ENCODE data around the gene MEGF6. TPM values are rescaled to one million over a fixed set of nuclear protein-coding genes. Genes with fewer than 3 reads are reported as not detected.
A peak's percentile ranks its signal among the peaks of the same experiment; 100 is the strongest.

The MEGF6 gene
- total and polyA plus RNA-seq, 9 of the 15 experiments (the other 6 are each of a cell fraction or from before 2014, with no cell fraction given) = 0.03 to 1.7 (median 0.24) TPM; not detected in 3

- TF ChIP-seq CREB3L1 (IDR thresholded peaks at IDR 0.05; ENCODE audit: borderline replicate concordance, low read depth) = no peak
- TF ChIP-seq SIN3A (IDR thresholded peaks at IDR 0.05; ENCODE audit: borderline replicate concordance in 2 of 2, control insufficient read depth in 1 of 2, low read depth in 2 of 2, low read length in 2 of 2) = no peak
- no peak for TF ChIP-seq PURB (CRISPR knock-in tag; IDR thresholded peaks at IDR 0.05; ENCODE audit: low read depth)
Observed at GRCh38 chr1:3654549-3655281, 43.4 kb upstream of the MEGF6 start (continued).

GRCh38 chr1:3653286-3653618, 41.9 kb upstream of the MEGF6 start:
- peak; percentile 3; the same call in 2 of the 3 replicates for ATAC-seq
- WGBS (ENCODE audit: insufficient coverage, low coverage, missing lambda C conversion rate) = 5% methylated on average over 10 of the region's 10 CpGs
- peak overlapping the region; percentile 71 for H3K4me2 ChIP-seq (ENCODE audit: insufficient read depth, low read length)
- peak; percentile 58 for FAIRE-seq
- BruUV-seq (replicated peaks) = no TSS peak
- H3K9me3 ChIP-seq (replicated peaks; ENCODE audit: control insufficient read depth, insufficient read depth, low read depth, low read length) = no peaks in the 10 kb centered on the region
- H4K20me1 ChIP-seq (replicated peaks; ENCODE audit: control insufficient read depth, insufficient read depth, low read length) = peaks cover 3% of the 10 kb centered on the region
- 0 out of 3 replicates have a peak, but pooled peaks cover 4% of the 10 kb centered on the region for H3K36me3 ChIP-seq (ENCODE audit: control insufficient read depth, insufficient read depth, low read length)
- POLR2A ChIA-PET = interaction anchor here (0.6 to 1.1 kb wide), 5 partner anchors 9 to 132 kb away, joined by 3 to 7 read pairs (median 5); no protein-coding TSS in a partner anchor
- peaks cover 43 to 57% of the 10 kb centered on the region in 2 experiments for H3K27me3 ChIP-seq (ENCODE audit: control insufficient read depth in 2 of 2, insufficient read depth in 2 of 2, low read length in 2 of 2)
- H3K4me3 ChIP-seq = peak overlapping the region; percentile 47; the same call in 1 of the 2 replicates
- in situ Hi-C loops (cut with MboI) = no loop called here
- peaks cover 11 to 43% of the 10 kb centered on the region in 2 experiments for H3K4me1 ChIP-seq (replicated peaks in 1 of 2; ENCODE audit: control insufficient read depth in 2 of 2, insufficient read depth in 2 of 2, low read length in 2 of 2)
- peak overlapping the region in 1 of 2 experiments; percentile 85; a peak in 2 of 4 replicates for H3K9ac ChIP-seq (ENCODE audit: insufficient read depth in 1 of 2, low read depth in 2 of 2, low read length in 2 of 2)
- H3K27ac ChIP-seq (ENCODE audit: extremely low read depth, low read depth, low read length) = no peak overlapping the region
- H3K9me1 ChIP-seq (ENCODE audit: control insufficient read depth, insufficient read depth, low read length) = no peaks in the 10 kb centered on the region
- intact Hi-C loops (cut with micrococcal nuclease) = no loop called here
- CTCF ChIA-PET (ENCODE audit: low intra/inter-chr PET ratio) = no interaction called here
- H2AFZ ChIP-seq (ENCODE audit: low read depth, low read length) = 0 out of 2 replicates have a peak overlapping the region, but pooled peaks have one; percentile 77
- peak; percentile 38 to 57 (median 51) for DNase-seq (ENCODE audit: extremely low read depth in 1 of 4, low spot score in 3 of 4)
- peaks cover 11% of the 10 kb centered on the region for H3K79me2 ChIP-seq (ENCODE audit: control insufficient read depth, insufficient read depth, low read length)
- 0 out of 4 replicates have a peak, but pooled peaks of 1 of the 2 experiments have one; percentile 42 for TF ChIP-seq FOXK2 (conservative IDR thresholded peaks at IDR 0.05 in 1 of 2, IDR thresholded peaks at IDR 0.05 in 1 of 2; ENCODE audit: low read depth in 2 of 2)
- peak; percentile 10; the same call in 1 of the 2 replicates for TF ChIP-seq NCOR1 (IDR thresholded peaks at IDR 0.05)
- no peak for TF ChIP-seq HDAC6 (IDR thresholded peaks at IDR 0.05; ENCODE audit: low read depth, low read length)
- no peak for TF ChIP-seq EHMT2 (IDR thresholded peaks at IDR 0.05)
- no peak for TF ChIP-seq ZNF551 (CRISPR knock-in tag; IDR thresholded peaks at IDR 0.05)
- TF ChIP-seq HEY1 (CRISPR knock-in tag; IDR thresholded peaks at IDR 0.05; ENCODE audit: borderline replicate concordance) = no peak
- TF ChIP-seq CBFA2T3 (IDR thresholded peaks at IDR 0.05) = peak; percentile 72
- no peak for TF ChIP-seq HBP1 (CRISPR knock-in tag; IDR thresholded peaks at IDR 0.05)
- peak; percentile 3; the same call in 1 of the 2 replicates for TF ChIP-seq ZFX (CRISPR knock-in tag; IDR thresholded peaks at IDR 0.05)
- TF ChIP-seq SRSF9 (IDR thresholded peaks at IDR 0.05; ENCODE audit: borderline replicate concordance, low read depth, low read length) = no peak
- peak; percentile 16; the same call in 1 of the 2 replicates for TF ChIP-seq EP300 (IDR thresholded peaks at IDR 0.05; ENCODE audit: low read length)
- TF ChIP-seq CREB3L1 (IDR thresholded peaks at IDR 0.05; ENCODE audit: borderline replicate concordance, low read depth) = no peak
- no peak for TF ChIP-seq ADNP (tag; IDR thresholded peaks at IDR 0.05)
- TF ChIP-seq TCF3 (CRISPR knock-in tag; IDR thresholded peaks at IDR 0.05) = peak; percentile 50

All from K562 (cell line).